CD4-positive, alpha-beta T cell (primary cell): ENCODE results near the gene PHACTR3. TPM values are rescaled to one million over a fixed set of nuclear protein-coding genes. Genes with fewer than 3 reads are reported as not detected.

Experiments used
- ATAC-seq: fragments of 200-7000 bp; cut with Tn5 transposase; one replicate; pipeline ENCODE4 v1.10.0; 2022; ENCODE audit warnings: mild to moderate bottlenecking; ENCODE audit not compliant: poor library complexity
- CTCF ChIA-PET: fragments of 350-600 bp; sonication (Branson Sonifier 250); formaldehyde crosslinking; loops from one replicate; lab custom pipeline; 2021; ENCODE audit warnings: antibody characterized with exemption, inconsistent platforms; lab: Charles Lee
- POLR2A ChIA-PET: fragments of 350-600 bp; sonication (Branson Sonifier 250); formaldehyde crosslinking; loops from one replicate; lab custom pipeline; 2021; ENCODE audit warnings: antibody characterized with exemption, inconsistent platforms; lab: Charles Lee
- DNase-seq, 14 experiments: peaks; one replicate each; pipeline ENCODE4 v3.0.0-alpha.2; 2013 to 2020; ENCODE audit warnings: mixed read lengths in 2 of 14
- H3K27ac ChIP-seq, 2 donors: one replicate each; pipeline versions ENCODE4 v1.5.1 to v1.7.0; 2013; ENCODE audit warnings: low read length in 2 of 2, low read depth in 1 of 2, mild to moderate bottlenecking in 1 of 2
- H3K27me3 ChIP-seq, 2 experiments: 1 replicate in 1 of 2; 2 replicates in 1 of 2; pipeline versions ENCODE4 v1.6.1 to v1.7.0; 2013; ENCODE audit warnings: low read length in 2 of 2, control low read depth in 1 of 2, mild to moderate bottlenecking in 1 of 2, moderate library complexity in 1 of 2; ENCODE audit not compliant: insufficient read depth in 2 of 2, control insufficient read depth in 1 of 2
- H3K36me3 ChIP-seq: one replicate; pipeline ENCODE4 v1.6.1; 2013; ENCODE audit warnings: low read length, control low read depth; ENCODE audit not compliant: insufficient read depth
- H3K4me1 ChIP-seq: one replicate; pipeline ENCODE4 v1.6.1; 2013; ENCODE audit warnings: low read length, control low read depth; ENCODE audit not compliant: insufficient read depth
- H3K4me3 ChIP-seq: one replicate; pipeline ENCODE4 v1.5.1; 2013; ENCODE audit warnings: mild to moderate bottlenecking, low read length, moderate library complexity
- H3K9me3 ChIP-seq, 2 experiments: 1 replicate in 1 of 2; 2 replicates in 1 of 2; pipeline versions ENCODE4 v1.6.1 to v1.7.0; 2013; ENCODE audit warnings: low read length in 2 of 2, mild to moderate bottlenecking in 2 of 2, control low read depth in 1 of 2, moderate library complexity in 1 of 2; ENCODE audit not compliant: control insufficient read depth in 1 of 2, insufficient read depth in 1 of 2
- H3K27ac Mint-ChIP-seq: one replicate; pipeline ENCODE4 v1.8.0; 2020; ENCODE audit warnings: mixed read lengths
- H3K27me3 Mint-ChIP-seq: one replicate; pipeline ENCODE4 v1.8.0; 2021; ENCODE audit warnings: mixed read lengths
- H3K36me3 Mint-ChIP-seq: one replicate; pipeline ENCODE4 v1.8.0; 2021; ENCODE audit warnings: low read depth, mixed read lengths
- H3K4me1 Mint-ChIP-seq: one replicate; pipeline ENCODE4 v1.8.0; 2021; ENCODE audit warnings: low read depth, mixed read lengths
- H3K4me3 Mint-ChIP-seq: one replicate; pipeline ENCODE4 v1.8.0; 2020; ENCODE audit warnings: mild to moderate bottlenecking, mixed read lengths
- H3K9me3 Mint-ChIP-seq: one replicate; pipeline ENCODE4 v1.8.0; 2020; ENCODE audit warnings: mixed read lengths
- intact Hi-C, 2 experiments: fragments of 100-400 bp; cut with DNase I in 1 of 2; cut with micrococcal nuclease in 1 of 2; formaldehyde crosslinking; loops; one replicate each; pipeline versions ENCODE4 v1.15.1 to v1.9.0; 2023 to 2025; cut with DNase I, micrococcal nuclease
- total RNA-seq, 174 experiments: library from RNA in 2 of 174; stranded (reverse) in 2 of 174; gene quantifications; one replicate each; pipeline ENCODE4 v1.2.3 and lab custom pipeline; 2021 to 2026
- TF ChIP-seq, protein P1 (sequence below): fragments of 200-600 bp; IDR thresholded peaks from one replicate; pipeline ENCODE4 v1.8.0; 2022; ENCODE audit warnings: antibody characterized with exemption, mild to moderate bottlenecking

PHACTR3 gene
- total RNA-seq, 2 experiments from 2014 or later: not detected

DNA sequence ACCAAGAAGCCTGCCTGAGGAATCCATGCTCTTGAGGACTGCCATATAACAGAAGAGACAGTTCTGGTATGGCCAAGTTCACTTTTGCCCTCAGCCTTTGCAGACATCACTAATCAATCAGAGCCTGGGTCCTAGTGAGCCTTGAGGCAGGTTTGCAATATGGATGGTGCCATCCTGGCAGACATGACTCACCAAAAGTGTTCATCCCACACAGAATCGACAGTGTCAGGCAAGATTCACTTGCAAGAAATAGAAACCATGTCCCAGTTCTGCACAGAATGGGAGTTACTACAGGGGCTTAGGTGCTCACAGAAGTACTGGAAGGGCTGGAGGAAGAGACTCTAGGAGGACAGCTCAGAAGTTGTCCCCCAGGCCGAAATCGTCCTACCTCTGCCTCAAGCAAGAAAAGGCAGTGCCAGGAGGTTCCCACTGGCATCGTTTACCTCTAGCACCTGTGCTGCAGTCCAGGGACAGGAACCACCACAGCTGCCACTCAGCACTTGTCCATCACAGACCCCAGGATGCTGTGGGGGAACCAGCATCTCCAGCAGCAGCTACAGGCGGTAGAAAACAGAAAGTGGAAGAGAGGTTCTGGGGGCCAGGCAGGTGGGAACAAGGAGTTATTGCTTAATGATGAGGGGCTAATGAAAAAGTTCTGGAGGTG lies 42.6 kb upstream of the PHACTR3 start:
- Histone ChIP-seq H3K4me3 (no peak overlapping the region), H3K4me1 (no peaks in the 10 kb centered on the region), H3K9me3 (no peaks in the 10 kb centered on the region), H3K27ac (no peak overlapping the region), H3K27me3 (no peaks in the 10 kb centered on the region), H3K36me3 (no peaks in the 10 kb centered on the region)
- no peak overlapping the region for H3K27ac Mint-ChIP-seq
- POLR2A ChIA-PET: no interaction called here
- no peak overlapping the region for H3K4me3 Mint-ChIP-seq
- DNase-seq: no peak
- no peaks in the 10 kb centered on the region for H3K27me3 Mint-ChIP-seq
- intact Hi-C loops: no loop called here
- CTCF ChIA-PET: no interaction called here
- ATAC-seq: no peak
- no peaks in the 10 kb centered on the region for H3K36me3 Mint-ChIP-seq
- H3K9me3 Mint-ChIP-seq: no peaks in the 10 kb centered on the region
- TF ChIP-seq, protein P1, sequence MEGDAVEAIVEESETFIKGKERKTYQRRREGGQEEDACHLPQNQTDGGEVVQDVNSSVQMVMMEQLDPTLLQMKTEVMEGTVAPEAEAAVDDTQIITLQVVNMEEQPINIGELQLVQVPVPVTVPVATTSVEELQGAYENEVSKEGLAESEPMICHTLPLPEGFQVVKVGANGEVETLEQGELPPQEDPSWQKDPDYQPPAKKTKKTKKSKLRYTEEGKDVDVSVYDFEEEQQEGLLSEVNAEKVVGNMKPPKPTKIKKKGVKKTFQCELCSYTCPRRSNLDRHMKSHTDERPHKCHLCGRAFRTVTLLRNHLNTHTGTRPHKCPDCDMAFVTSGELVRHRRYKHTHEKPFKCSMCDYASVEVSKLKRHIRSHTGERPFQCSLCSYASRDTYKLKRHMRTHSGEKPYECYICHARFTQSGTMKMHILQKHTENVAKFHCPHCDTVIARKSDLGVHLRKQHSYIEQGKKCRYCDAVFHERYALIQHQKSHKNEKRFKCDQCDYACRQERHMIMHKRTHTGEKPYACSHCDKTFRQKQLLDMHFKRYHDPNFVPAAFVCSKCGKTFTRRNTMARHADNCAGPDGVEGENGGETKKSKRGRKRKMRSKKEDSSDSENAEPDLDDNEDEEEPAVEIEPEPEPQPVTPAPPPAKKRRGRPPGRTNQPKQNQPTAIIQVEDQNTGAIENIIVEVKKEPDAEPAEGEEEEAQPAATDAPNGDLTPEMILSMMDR: no peak
- no peaks in the 10 kb centered on the region for H3K4me1 Mint-ChIP-seq

- H3K27ac ChIP-seq: no peak overlapping the region
- TF ChIP-seq, protein P1: no peak
- ChIA-PET POLR2A (no interaction called here), CTCF (no interaction called here)
- no peaks in the 10 kb centered on the region for H3K9me3 ChIP-seq
- Mint-ChIP-seq H3K4me3 (no peak overlapping the region), H3K27me3 (peaks cover 10% of the 10 kb centered on the region), H3K27ac (no peak overlapping the region), H3K36me3 (no peaks in the 10 kb centered on the region), H3K9me3 (no peaks in the 10 kb centered on the region), H3K4me1 (no peaks in the 10 kb centered on the region)
- DNase-seq (no peak), ATAC-seq (no peak)
- intact Hi-C loops: no loop called here
- no peaks in the 10 kb centered on the region for H3K4me1 ChIP-seq
- no peaks in the 10 kb centered on the region for H3K36me3 ChIP-seq
- no peak overlapping the region for H3K4me3 ChIP-seq
- no peaks in the 10 kb centered on the region for H3K27me3 ChIP-seq
Observed at GRCh38 chr20:59564171-59564570, 40.2 kb upstream of the PHACTR3 start.

GRCh38 chr20:59564943-59565342 lies 39.4 kb upstream of the PHACTR3 start:
- H3K4me3 ChIP-seq: no peak overlapping the region
- no peaks in the 10 kb centered on the region for H3K9me3 ChIP-seq
- TF ChIP-seq, protein P1: no peak
- Mint-ChIP-seq H3K9me3 (no peaks in the 10 kb centered on the region), H3K36me3 (no peaks in the 10 kb centered on the region), H3K4me3 (no peak overlapping the region), H3K27ac (no peak overlapping the region), H3K4me1 (no peaks in the 10 kb centered on the region), H3K27me3 (peaks cover 15% of the 10 kb centered on the region)
- DNase-seq (no peak), ATAC-seq (no peak)
- intact Hi-C loops: no loop called here
- no peaks in the 10 kb centered on the region for H3K27me3 ChIP-seq
- H3K36me3 ChIP-seq: no peaks in the 10 kb centered on the region
- POLR2A ChIA-PET: no interaction called here
- H3K4me1 ChIP-seq: no peaks in the 10 kb centered on the region
- no peak overlapping the region for H3K27ac ChIP-seq
- CTCF ChIA-PET: no interaction called here
